AG04449 (cell line): Measurements from ENCODE around the gene ECI2.
"Not testable (repeated sequence)": the region's sequence is repeated elsewhere in the genome, so short reads cannot be mapped to it uniquely, and the experiment has no call there.

ENCODE experiments used
- CTCF ChIA-PET: fragments of 350-600 bp; formaldehyde crosslinking; extraction: SDS; loops from one replicate; lab custom pipeline; 2021; ENCODE audit warnings: antibody characterized with exemption; lab: Yijun Ruan, JAX
- POLR2A ChIA-PET: fragments of 400-600, 350-600 bp; formaldehyde crosslinking; extraction: SDS; loops from one replicate; lab custom pipeline; 2020; ENCODE audit warnings: antibody characterized with exemption, inconsistent platforms; lab: Yijun Ruan, JAX
- DNase-seq: peaks from one replicate; pipeline ENCODE4 v3.0.0-alpha.2; 2010; ENCODE audit warnings: low read depth, low spot score
- H3K4me3 ChIP-seq: 2 replicates; pipeline ENCODE4 v1.5.1; 2011; ENCODE audit warnings: low read depth, mild to moderate bottlenecking, control low read depth, low read length
- CTCF ChIP-seq: IDR thresholded peaks from one replicate; pipeline ENCODE4 v1.5.1; 2011; ENCODE audit warnings: mild to moderate bottlenecking, moderate library complexity, low read length, control low read depth, inconsistent platforms; ENCODE audit not compliant: insufficient read depth; ENCODE audit errors: missing control alignments

The ECI2 gene

DNA sequence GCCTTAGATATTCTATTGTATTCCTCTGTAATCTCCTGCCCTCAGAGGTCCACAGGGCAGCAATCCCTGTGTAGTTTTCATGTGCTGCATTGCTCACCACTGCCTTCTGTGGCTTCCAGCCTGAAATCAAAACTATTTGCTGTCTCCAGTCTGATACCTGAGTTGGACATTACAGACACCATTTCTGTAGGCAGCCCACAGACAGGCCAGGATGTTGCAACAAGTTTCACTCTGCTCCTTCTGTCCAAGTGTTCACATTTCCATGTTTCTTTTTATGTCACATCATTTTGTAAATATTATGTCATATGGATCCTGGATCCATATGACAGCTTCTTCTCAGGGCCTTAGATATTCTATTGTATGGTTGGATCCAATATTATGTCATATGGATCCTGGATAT lies 21.7 kb downstream of the ECI2 start:
- CTCF ChIA-PET: interaction anchor here (1.0 to 2.2 kb wide), 2 partner anchors 12 to 42 kb away, joined by 3 to 5 read pairs; no protein-coding TSS in a partner anchor
- no peak for TF ChIP-seq CTCF
- POLR2A ChIA-PET: no interaction called here
- no peak overlapping the region for H3K4me3 ChIP-seq
- DNase-seq: no peak

DNA sequence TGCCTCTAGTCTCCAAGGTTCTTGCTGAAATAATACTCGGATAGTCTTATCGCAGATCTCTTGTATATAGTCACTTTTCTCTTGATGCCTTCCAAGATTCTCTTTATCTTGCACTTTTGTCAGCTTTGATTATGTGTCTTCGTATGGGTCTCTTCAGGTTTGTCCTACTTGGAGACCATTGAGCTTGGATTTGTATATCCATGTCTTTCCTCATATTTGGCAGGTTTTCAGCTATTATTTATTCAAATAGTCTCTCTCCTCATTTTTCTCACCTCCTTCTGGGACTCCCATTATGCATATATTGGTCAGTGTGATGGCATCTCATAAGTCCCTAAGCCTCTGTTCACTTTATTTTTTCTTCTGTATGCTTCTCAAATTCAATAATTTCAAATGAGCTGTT lies 23.0 kb downstream of the ECI2 start:
- POLR2A ChIA-PET: no interaction called here
- no peak for TF ChIP-seq CTCF
- no peak for DNase-seq
- no peak overlapping the region for H3K4me3 ChIP-seq
- CTCF ChIA-PET: no interaction called here

GRCh38 chr6:4109363-4109815 lies 26.0 kb downstream of the ECI2 start:
- POLR2A ChIA-PET, DNase-seq, H3K4me3 ChIP-seq, CTCF ChIA-PET: not testable (repeated sequence)

- CTCF ChIA-PET: no interaction called here
- TF ChIP-seq CTCF: no peak
- no peak overlapping the region for H3K4me3 ChIP-seq
- POLR2A ChIA-PET: no interaction called here
- no peak for DNase-seq
These were observed 26.7 kb downstream of the ECI2 start for GRCh38 chr6:4108561-4109093.

GRCh38 chr6:4107873-4108272 lies 27.5 kb downstream of the ECI2 start:
- DNase-seq: no peak
- TF ChIP-seq CTCF: no peak
- POLR2A ChIA-PET: no interaction called here
- H3K4me3 ChIP-seq: no peak overlapping the region
- CTCF ChIA-PET: no interaction called here

- no peak for TF ChIP-seq CTCF
- no peak for DNase-seq
- POLR2A ChIA-PET: no interaction called here
- CTCF ChIA-PET: interaction anchor here (1.6 kb wide), 1 partner anchor 11 kb away, joined by 4 read pairs; no protein-coding TSS in a partner anchor
- H3K4me3 ChIP-seq: no peak overlapping the region
These were observed 29.3 kb downstream of the ECI2 start for GRCh38 chr6:4105980-4106536.

DNA sequence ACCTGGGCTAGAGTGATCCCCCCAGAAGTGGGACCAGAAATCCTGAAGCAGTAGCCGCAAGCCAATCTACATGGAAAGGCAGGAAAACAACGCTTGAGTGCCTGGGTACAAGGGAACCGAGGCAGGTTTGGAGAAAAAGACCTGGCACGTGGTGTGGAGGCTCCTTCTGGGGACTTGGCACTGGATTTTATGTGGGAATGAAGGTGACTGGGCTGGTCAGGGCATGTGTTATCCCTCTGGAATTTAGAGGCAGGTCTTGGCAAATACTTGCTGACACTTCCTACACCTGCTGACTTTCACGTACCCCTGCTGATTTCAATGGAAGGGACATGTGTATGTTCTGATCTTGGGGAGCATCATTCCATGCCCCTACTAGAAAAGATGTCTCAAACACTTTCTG lies 31.4 kb downstream of the ECI2 start:
- CTCF ChIA-PET: no interaction called here
- no peak overlapping the region for H3K4me3 ChIP-seq
- TF ChIP-seq CTCF: no peak
- no peak for DNase-seq
- POLR2A ChIA-PET: no interaction called here
